Heart left ventricle (tissue), 13 donors: ENCODE data around the gene ZNF823.
A peak's percentile ranks its signal among the peaks of the same experiment; 100 is the strongest.

Experiments
- POLR2A ChIP-seq, 2 donors: fragments of 450-650 bp; IDR thresholded peaks; one replicate each; pipeline ENCODE4 v1.6.1; 2017; ENCODE audit warnings: antibody characterized with exemption in 2 of 2, mild to moderate bottlenecking in 2 of 2, moderate library complexity in 2 of 2
- TF ChIP-seq, protein P1 (sequence below), 12 donors: fragments of 200-600 bp; sonication (generic) in 4 of 12; IDR thresholded peaks; one replicate each; pipeline versions ENCODE4 v1.5.0 to v1.8.0; 2018 to 2022; ENCODE audit warnings: antibody characterized with exemption in 12 of 12, mild to moderate bottlenecking in 5 of 12
- donor health status: ischemic (EF 13 %, LVEDD 7.1; RV severe dilation, severe dysfunction).
- donor health status: DM: no; HTN: yes; CAD: no.
- donor health status: DM: no; HTN: no; CAD: no.
- donor health status: ischemic (EF 25% LVEDD 6.9; RV normal size, moderate dysfunction).
- donor health status: ischemic (EF 25% LVEDD 5.7; RV mildly dilated, moderate dysfunction).
- donor health status: ischemic (EF 35%, LVEDD 5.7; RV mildly dilated, moderate dysfunction).
- donor health status: nonischemic (EF 11% LVEDD 7.7; RV severe dilation, severe dysfunction).
- donor health status: DM: yes; HTN: yes; CAD: no.
- donor health status: PGD.
- donor health status: ischemic (EF 29% LVEDD 5.4; RV normal size, mild dysfunction).
- donor health status: nonischemic (EF 23%, LVEDD 6.1; RV moderate dilation, normal function).

DNA sequence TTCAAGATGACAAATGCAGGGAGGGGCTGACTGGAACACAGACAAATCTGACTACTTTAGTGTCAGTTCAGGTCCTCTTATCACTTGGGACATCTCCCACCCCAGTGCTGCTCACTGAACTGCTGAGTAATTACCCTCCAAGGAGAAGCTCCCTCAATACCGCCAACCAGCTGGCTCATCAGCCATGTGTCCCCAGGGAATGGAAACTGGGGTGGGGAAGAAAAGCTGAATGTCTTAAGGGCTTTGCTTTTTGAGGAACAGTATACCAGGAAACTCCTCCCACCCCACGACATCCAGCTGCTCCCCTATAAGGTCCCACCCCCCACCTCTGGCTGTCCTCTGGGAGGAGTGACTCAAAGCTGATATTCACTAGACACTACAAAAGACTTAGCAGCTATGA, 2.0 kb downstream of the ZNF823 start:
- TF ChIP-seq, protein P1, sequence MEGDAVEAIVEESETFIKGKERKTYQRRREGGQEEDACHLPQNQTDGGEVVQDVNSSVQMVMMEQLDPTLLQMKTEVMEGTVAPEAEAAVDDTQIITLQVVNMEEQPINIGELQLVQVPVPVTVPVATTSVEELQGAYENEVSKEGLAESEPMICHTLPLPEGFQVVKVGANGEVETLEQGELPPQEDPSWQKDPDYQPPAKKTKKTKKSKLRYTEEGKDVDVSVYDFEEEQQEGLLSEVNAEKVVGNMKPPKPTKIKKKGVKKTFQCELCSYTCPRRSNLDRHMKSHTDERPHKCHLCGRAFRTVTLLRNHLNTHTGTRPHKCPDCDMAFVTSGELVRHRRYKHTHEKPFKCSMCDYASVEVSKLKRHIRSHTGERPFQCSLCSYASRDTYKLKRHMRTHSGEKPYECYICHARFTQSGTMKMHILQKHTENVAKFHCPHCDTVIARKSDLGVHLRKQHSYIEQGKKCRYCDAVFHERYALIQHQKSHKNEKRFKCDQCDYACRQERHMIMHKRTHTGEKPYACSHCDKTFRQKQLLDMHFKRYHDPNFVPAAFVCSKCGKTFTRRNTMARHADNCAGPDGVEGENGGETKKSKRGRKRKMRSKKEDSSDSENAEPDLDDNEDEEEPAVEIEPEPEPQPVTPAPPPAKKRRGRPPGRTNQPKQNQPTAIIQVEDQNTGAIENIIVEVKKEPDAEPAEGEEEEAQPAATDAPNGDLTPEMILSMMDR (IDR thresholded peaks at IDR 0.05) = no peak
- TF ChIP-seq POLR2A (IDR thresholded peaks at IDR 0.05) = peak in 1 of 2 donors; percentile 17
